HG02885 (cell line): ENCODE measurements around the gene TOM1L2.
"Not testable (repeated sequence)": the region's sequence is repeated elsewhere in the genome, so short reads cannot be mapped to it uniquely, and the experiment has no call there.

Source experiments
- ATAC-seq: cut with Tn5 transposase; IDR thresholded peaks from one replicate; pipeline ENCODE4 v1.9.1; 2021; ENCODE audit warnings: mild to moderate bottlenecking; ENCODE audit not compliant: unreplicated experiment, poor library complexity

The TOM1L2 gene

GRCh38 chr17:17813055-17813724 is 159.0 kb downstream of the TOM1L2 start:
- ATAC-seq, result no peak

GRCh38 chr17:17812211-17813054 is 159.8 kb downstream of the TOM1L2 start:
- peak; percentile 42 for ATAC-seq

- no peak for ATAC-seq
Measured at GRCh38 chr17:17811381-17812210, 160.6 kb downstream of the TOM1L2 start.

- no peak for ATAC-seq
Measured at GRCh38 chr17:17810895-17811248, 161.3 kb downstream of the TOM1L2 start.

GRCh38 chr17:17810084-17810894 is 161.9 kb downstream of the TOM1L2 start:
- ATAC-seq, result no peak

GRCh38 chr17:17809531-17810083 is 162.6 kb downstream of the TOM1L2 start:
- ATAC-seq, result no peak

GRCh38 chr17:17808706-17809432 is 163.3 kb downstream of the TOM1L2 start:
- ATAC-seq, result peak; percentile 80

GRCh38 chr17:17808200-17808599 is 164.0 kb downstream of the TOM1L2 start:
- ATAC-seq, result not testable (repeated sequence)

GRCh38 chr17:17807440-17807839 is 164.8 kb downstream of the TOM1L2 start:
- no peak for ATAC-seq

GRCh38 chr17:17806611-17807274 is 165.5 kb downstream of the TOM1L2 start:
- ATAC-seq, result no peak

GRCh38 chr17:17806035-17806434 is 166.2 kb downstream of the TOM1L2 start:
- no peak for ATAC-seq

GRCh38 chr17:17805575-17805974 is 166.6 kb downstream of the TOM1L2 start:
- ATAC-seq, result no peak

- ATAC-seq, result no peak
Measured at GRCh38 chr17:17804007-17804406, 168.2 kb downstream of the TOM1L2 start.

GRCh38 chr17:17801800-17802481 is 170.3 kb downstream of the TOM1L2 start:
- ATAC-seq, result no peak

- ATAC-seq, result no peak
Measured at GRCh38 chr17:17800504-17801021, 171.6 kb downstream of the TOM1L2 start.

GRCh38 chr17:17798573-17799255 is 173.5 kb downstream of the TOM1L2 start:
- no peak for ATAC-seq

GRCh38 chr17:17798010-17798556 is 174.1 kb downstream of the TOM1L2 start:
- no peak for ATAC-seq
